ENCODE results near the gene HMOX1. TPM values are rescaled to one million over a fixed set of nuclear protein-coding genes. Genes with fewer than 3 reads are reported as not detected.

HMOX1 gene
- polyA plus RNA-seq, 1 donor from 2014 or later, result not detected

DNA sequence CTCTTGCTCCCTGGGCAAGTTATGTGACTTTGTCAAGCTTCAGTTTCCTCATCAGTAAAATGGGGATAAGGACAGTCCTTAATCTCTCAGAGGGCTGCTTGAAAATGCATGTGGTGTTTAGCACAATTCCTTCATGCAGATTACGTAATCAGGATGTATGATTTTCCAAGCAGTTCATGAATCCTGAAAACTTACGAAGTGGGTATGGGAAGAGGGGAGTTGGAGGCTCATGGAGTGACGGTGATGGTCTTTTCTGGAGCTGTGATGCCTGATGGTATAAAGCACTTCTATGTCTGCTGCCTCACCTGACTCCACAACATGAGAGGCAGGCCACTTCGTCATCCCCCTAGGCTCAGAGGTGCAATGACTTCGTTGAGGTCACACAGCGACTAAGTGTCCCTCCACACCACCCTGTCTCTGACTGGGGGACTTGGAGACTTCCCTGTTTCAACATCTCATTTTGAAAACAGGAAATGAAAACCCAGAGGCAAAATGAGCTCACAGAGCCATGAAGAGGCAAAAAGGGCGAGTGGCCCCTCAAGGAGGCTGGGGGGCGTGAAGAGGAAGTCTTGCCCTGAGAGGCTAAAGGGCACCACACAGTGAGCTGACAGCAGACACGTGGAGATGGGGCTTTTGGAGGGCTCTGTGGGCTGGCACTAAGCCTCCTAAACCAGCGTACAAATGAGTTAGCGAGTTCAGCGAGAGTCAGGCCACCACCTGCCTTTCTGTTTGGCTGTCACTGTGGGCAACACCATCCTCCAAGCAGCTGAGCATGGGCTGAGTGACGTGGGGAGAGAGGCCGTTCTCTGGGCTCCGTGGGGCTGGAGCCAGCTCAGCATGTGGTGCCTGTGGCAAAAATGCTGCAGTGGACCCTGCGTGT lies 29.1 kb downstream of the HMOX1 start:
- Histone ChIP-seq H3K27ac (ENCODE audit: low read length) (no peak overlapping the region), H3F3A (ENCODE audit: insufficient read depth, low read length, poor library complexity, severe bottlenecking) (no peaks in the 10 kb centered on the region), H2AFZ (ENCODE audit: low read depth, low read length) (no peak overlapping the region), H3K9me2 (ENCODE audit: insufficient read depth, low read length) (no peaks in the 10 kb centered on the region), H3K4me3 (ENCODE audit: low read length) (no peak overlapping the region), H4K20me1 (ENCODE audit: insufficient read depth) (no peaks in the 10 kb centered on the region), H3K27me3 (ENCODE audit: insufficient read depth, low read depth, low read length) (no peaks in the 10 kb centered on the region), H3K9me3 (ENCODE audit: low read length) (no peaks in the 10 kb centered on the region), H3K9ac (ENCODE audit: low read length) (no peak overlapping the region), H3K79me2 (replicated peaks; ENCODE audit: insufficient read depth, low read length) (no peaks in the 10 kb centered on the region), H3K36me3 (ENCODE audit: insufficient read depth, low read length) (no peaks in the 10 kb centered on the region), H3K4me2 (ENCODE audit: low read length) (no peak overlapping the region)
- TF ChIP-seq, protein P1, sequence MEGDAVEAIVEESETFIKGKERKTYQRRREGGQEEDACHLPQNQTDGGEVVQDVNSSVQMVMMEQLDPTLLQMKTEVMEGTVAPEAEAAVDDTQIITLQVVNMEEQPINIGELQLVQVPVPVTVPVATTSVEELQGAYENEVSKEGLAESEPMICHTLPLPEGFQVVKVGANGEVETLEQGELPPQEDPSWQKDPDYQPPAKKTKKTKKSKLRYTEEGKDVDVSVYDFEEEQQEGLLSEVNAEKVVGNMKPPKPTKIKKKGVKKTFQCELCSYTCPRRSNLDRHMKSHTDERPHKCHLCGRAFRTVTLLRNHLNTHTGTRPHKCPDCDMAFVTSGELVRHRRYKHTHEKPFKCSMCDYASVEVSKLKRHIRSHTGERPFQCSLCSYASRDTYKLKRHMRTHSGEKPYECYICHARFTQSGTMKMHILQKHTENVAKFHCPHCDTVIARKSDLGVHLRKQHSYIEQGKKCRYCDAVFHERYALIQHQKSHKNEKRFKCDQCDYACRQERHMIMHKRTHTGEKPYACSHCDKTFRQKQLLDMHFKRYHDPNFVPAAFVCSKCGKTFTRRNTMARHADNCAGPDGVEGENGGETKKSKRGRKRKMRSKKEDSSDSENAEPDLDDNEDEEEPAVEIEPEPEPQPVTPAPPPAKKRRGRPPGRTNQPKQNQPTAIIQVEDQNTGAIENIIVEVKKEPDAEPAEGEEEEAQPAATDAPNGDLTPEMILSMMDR (IDR thresholded peaks at IDR 0.05; ENCODE audit: poor library complexity, severe bottlenecking), result no peak
- TF ChIP-seq, protein P2, sequence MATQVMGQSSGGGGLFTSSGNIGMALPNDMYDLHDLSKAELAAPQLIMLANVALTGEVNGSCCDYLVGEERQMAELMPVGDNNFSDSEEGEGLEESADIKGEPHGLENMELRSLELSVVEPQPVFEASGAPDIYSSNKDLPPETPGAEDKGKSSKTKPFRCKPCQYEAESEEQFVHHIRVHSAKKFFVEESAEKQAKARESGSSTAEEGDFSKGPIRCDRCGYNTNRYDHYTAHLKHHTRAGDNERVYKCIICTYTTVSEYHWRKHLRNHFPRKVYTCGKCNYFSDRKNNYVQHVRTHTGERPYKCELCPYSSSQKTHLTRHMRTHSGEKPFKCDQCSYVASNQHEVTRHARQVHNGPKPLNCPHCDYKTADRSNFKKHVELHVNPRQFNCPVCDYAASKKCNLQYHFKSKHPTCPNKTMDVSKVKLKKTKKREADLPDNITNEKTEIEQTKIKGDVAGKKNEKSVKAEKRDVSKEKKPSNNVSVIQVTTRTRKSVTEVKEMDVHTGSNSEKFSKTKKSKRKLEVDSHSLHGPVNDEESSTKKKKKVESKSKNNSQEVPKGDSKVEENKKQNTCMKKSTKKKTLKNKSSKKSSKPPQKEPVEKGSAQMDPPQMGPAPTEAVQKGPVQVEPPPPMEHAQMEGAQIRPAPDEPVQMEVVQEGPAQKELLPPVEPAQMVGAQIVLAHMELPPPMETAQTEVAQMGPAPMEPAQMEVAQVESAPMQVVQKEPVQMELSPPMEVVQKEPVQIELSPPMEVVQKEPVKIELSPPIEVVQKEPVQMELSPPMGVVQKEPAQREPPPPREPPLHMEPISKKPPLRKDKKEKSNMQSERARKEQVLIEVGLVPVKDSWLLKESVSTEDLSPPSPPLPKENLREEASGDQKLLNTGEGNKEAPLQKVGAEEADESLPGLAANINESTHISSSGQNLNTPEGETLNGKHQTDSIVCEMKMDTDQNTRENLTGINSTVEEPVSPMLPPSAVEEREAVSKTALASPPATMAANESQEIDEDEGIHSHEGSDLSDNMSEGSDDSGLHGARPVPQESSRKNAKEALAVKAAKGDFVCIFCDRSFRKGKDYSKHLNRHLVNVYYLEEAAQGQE (IDR thresholded peaks at IDR 0.05; ENCODE audit: borderline replicate concordance), result no peak
- TF ChIP-seq TAF1 (IDR thresholded peaks at IDR 0.05; ENCODE audit: low read depth), result no peak
- TF ChIP-seq MXI1 (conservative IDR thresholded peaks at IDR 0.05; ENCODE audit: poor library complexity, severe bottlenecking), result no peak
- no peak for TF ChIP-seq EP300 (conservative IDR thresholded peaks at IDR 0.05; ENCODE audit: poor library complexity, severe bottlenecking)

DNA sequence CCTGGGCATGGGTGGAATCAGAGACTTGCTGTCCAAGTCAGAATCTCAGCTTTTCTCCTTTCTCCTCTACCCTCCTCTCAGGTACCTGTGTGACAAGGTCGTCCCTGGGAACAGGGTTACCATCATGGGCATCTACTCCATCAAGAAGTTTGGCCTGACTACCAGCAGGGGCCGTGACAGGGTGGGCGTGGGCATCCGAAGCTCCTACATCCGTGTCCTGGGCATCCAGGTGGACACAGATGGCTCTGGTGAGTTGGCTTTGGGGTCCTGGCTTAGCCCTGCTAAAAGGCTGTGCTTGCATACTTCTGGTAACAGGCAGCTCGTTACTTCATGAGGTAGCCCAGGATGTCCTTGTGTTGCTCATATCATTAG lies 29.8 kb downstream of the HMOX1 start:
- Histone ChIP-seq H3K79me2 (replicated peaks; ENCODE audit: insufficient read depth, low read length) (no peaks in the 10 kb centered on the region), H3K9me3 (ENCODE audit: low read length) (no peaks in the 10 kb centered on the region), H3F3A (ENCODE audit: insufficient read depth, low read length, poor library complexity, severe bottlenecking) (no peaks in the 10 kb centered on the region), H4K20me1 (ENCODE audit: insufficient read depth) (no peaks in the 10 kb centered on the region), H3K27me3 (ENCODE audit: insufficient read depth, low read depth, low read length) (no peaks in the 10 kb centered on the region), H2AFZ (ENCODE audit: low read depth, low read length) (no peak overlapping the region), H3K27ac (ENCODE audit: low read length) (no peak overlapping the region), H3K4me3 (ENCODE audit: low read length) (no peak overlapping the region), H3K36me3 (ENCODE audit: insufficient read depth, low read length) (no peaks in the 10 kb centered on the region), H3K9ac (ENCODE audit: low read length) (no peak overlapping the region), H3K9me2 (ENCODE audit: insufficient read depth, low read length) (no peaks in the 10 kb centered on the region), H3K4me2 (ENCODE audit: low read length) (no peak overlapping the region)
- TF ChIP-seq TAF1 (IDR thresholded peaks at IDR 0.05; ENCODE audit: low read depth) (no peak), SMC3 (conservative IDR thresholded peaks at IDR 0.05; ENCODE audit: poor library complexity) (no peak), RAD21 (conservative IDR thresholded peaks at IDR 0.05) (no peak), EZH2 (IDR thresholded peaks at IDR 0.05; ENCODE audit: borderline replicate concordance, insufficient read depth, low read length, poor library complexity, severe bottlenecking) (no peak), POLR2AphosphoS5 (IDR thresholded peaks at IDR 0.05) (no peak), EP300 (conservative IDR thresholded peaks at IDR 0.05; ENCODE audit: poor library complexity, severe bottlenecking) (no peak), MXI1 (conservative IDR thresholded peaks at IDR 0.05; ENCODE audit: poor library complexity, severe bottlenecking) (no peak)
- TF ChIP-seq, protein P1 (IDR thresholded peaks at IDR 0.05; ENCODE audit: poor library complexity, severe bottlenecking), result no peak
- TF ChIP-seq, protein P2 (IDR thresholded peaks at IDR 0.05; ENCODE audit: borderline replicate concordance), result no peak
